Transverse colon (tissue), 4 donors: ENCODE data around the gene DLST.

Experiments
- CTCF ChIP-seq, 5 experiments: fragments of 200-600 bp in 3 of 5; fragments of 450-650 bp in 2 of 5; sonication (generic) in 3 of 5; IDR thresholded peaks; 1 replicate in 2 of 5; 2 replicates in 3 of 5; pipeline ENCODE4 v1.5.1; 2016 to 2017; ENCODE audit warnings: antibody characterized with exemption in 5 of 5, inconsistent platforms in 3 of 5, mild to moderate bottlenecking in 2 of 5, moderate library complexity in 1 of 5
- POLR2A ChIP-seq: fragments of 450-650 bp; IDR thresholded peaks from one replicate; pipeline ENCODE4 v1.6.1; 2016; ENCODE audit warnings: antibody characterized with exemption, mild to moderate bottlenecking, moderate library complexity
- POLR2AphosphoS5 ChIP-seq, 3 donors: sonication (generic); formaldehyde crosslinking; IDR thresholded peaks; one replicate each; pipeline ENCODE4 v1.6.1; 2016; ENCODE audit warnings: antibody characterized with exemption in 3 of 3

GRCh38 chr14:74875204-74875603, 6.5 kb upstream of the DLST start:
- no peak for TF ChIP-seq CTCF (IDR thresholded peaks at IDR 0.05)
- no peak for TF ChIP-seq POLR2A
- TF ChIP-seq POLR2AphosphoS5 (IDR thresholded peaks at IDR 0.05), result no peak
